Anterior cingulate cortex (tissue), 58 donors: ENCODE measurements around the gene RTN1.

ENCODE experiments used
- DNase-seq, 58 donors: peaks; one replicate each; lab custom pipeline; 2025; lab: John Stamatoyannopoulos, UW

Gene RTN1

GRCh38 chr14:59634617-59635016 is 236.0 kb downstream of the RTN1 start:
- DNase-seq = no peak

DNA sequence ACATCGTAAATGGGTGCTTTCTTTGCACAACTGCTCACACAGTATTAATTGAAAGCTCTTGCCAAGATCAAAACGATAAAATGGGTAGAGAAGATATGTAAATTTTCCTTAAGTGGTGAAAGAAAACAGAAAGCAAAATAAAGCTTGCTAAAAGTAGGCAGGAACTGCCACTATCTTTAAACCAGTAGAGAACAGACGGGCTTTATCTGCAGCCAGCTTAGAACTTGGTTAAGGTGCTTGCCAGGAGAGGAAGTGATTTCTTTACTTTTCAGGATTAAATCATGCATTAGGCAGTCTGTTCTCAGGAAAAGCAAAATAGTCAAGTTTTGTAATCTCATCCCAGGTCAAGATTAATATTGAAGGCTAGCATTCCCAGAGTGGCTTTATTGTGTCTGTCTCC is 237.1 kb downstream of the RTN1 start:
- DNase-seq = peak in 2 of 58 donors; percentile 10 to 30

GRCh38 chr14:59632381-59632780 is 238.2 kb downstream of the RTN1 start:
- peak in 4 of 58 donors; percentile 1 to 13 (median 7) for DNase-seq

DNA sequence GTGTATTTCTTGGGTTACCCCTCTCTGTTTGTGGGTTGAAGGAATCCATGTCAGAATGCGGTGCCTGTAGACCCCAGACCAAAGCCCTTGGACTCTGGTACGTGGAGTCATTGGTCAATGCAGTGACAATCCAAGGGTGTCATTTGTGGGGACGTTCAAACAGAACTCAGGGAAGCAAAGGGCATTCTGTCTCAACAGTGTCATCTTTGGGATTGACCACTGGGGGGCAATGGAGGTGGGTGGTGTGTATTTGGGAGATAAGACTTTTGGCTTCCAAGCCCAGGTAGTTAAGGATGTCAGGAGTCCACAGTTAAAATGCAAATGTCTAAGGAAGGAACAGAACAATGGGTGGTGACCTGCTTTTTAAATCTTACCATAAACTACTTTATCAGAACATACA is 239.3 kb downstream of the RTN1 start:
- no peak for DNase-seq

GRCh38 chr14:59630288-59630963 is 240.2 kb downstream of the RTN1 start:
- peak in 51 of 58 donors; percentile 8 to 83 (median 48) for DNase-seq

- DNase-seq = no peak
Measured at GRCh38 chr14:59629444-59630287, 240.9 kb downstream of the RTN1 start.

DNA sequence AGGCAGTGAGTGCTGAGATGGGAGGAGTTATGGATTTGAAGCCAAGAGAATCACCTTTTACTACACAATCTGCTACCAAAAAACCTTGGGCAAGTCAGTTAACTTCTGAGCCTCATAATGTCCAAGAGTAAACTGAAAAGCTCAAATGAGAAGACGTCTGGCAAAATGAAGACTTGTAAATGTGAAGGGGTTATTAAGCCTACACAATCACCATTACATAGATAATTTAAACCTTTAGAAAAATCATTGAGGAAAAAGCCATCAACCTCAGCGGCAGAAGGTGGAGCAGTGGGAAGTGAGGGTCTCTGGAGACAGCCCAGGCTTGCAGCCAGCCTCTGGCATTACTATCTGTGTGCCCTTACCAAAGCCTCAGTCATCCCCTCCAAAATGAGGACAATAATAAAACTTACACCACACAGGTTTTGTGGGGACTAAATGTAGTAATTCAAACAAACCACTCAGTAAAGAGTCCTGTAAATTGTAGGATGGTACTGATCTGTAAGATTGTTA is 243.5 kb downstream of the RTN1 start:
- DNase-seq = no peak

DNA sequence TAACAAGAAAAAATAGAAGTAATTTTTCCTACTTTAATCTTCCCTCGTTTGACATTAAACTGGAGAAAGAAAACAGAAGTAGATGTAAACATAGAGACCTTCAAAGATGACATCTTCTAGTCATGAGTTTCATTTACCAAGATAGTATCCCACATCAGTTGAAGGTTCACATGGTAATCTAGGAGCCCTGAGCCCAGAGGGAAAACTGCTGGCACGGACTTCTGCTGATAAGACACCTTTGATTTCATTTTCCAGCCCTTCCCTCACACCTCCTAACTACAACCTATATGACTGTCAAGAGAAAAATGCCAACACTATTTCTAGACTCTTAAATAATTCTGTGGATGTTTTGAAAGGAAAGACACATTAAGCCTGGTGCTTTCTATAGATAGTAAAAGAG is 247.9 kb downstream of the RTN1 start:
- DNase-seq = no peak

GRCh38 chr14:59619061-59619460 is 251.5 kb downstream of the RTN1 start:
- no peak for DNase-seq

- DNase-seq = no peak
Measured at GRCh38 chr14:59601056-59601455, 269.5 kb downstream of the RTN1 start.

GRCh38 chr14:59600211-59600945 is 270.2 kb downstream of the RTN1 start:
- no peak for DNase-seq

DNA sequence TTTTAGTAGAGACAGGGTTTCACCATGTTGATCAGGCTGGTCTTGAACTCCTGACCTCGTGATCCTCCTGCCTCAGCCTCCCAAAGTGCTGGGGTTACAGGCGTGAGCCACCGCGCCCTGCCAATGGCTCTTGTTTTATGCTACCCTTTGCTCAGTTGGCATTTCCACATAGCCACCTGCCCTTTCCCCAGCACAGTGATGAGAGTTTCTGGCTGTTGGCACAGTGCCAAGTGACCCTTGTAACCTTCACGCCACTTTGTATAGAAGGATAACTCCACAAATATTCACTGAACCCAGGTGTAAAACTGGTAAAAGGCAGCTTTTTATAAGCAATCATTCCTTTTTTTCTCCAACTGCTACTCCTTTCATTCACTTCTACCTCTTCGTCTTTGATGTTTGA is 275.5 kb downstream of the RTN1 start:
- DNase-seq = no peak

- no peak for DNase-seq
Measured at GRCh38 chr14:59591641-59592370, 278.8 kb downstream of the RTN1 start.

DNA sequence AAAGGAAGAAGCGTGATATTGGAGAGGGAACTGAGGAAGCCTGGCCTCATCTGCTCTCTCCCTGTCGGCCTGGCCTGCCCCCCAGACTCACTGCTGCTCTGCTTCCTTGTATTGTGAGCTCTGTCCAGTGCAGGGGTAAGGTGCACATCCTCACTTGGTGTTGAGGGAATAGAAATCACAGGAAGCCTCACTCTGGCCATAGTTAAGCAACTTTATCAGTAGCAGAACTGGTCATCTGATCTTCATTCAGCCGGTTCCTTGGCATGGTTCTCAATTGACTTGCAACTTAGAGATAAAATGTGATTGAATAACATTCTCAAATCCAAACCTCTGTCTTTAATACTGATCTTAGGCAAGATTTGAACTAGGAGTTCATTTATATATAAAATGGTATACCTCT is 282.5 kb downstream of the RTN1 start:
- no peak for DNase-seq

DNA sequence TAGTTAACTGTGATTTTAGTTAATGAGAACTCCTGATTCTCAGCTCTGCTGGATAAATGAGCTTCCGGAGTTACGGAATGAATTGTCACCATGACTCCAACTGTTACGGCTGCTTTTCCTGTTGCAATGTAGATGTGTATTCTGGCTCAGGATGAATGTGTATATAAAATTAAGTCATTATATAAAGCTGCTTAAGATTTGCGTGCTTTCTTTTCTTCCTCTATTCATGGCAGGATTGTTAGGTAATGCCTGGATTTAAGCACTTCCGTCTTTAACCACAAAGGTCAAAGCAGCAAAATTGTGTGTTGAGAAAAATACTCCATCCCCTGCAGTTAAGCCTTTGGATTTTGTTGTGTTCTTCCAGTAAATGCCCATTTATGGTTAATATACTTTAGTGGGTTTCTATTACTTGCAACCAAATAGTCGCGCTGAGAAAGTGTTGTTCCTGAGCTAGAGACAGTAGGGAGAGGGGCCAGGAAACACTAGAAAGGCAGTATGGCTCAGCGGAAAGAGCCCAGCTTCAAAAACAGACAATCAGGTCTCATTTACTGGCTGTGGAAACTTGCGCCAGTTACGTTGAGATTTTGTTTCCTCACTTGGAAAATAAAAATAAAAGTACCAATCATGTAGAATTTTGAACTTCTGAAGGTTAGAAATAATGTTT is 284.6 kb downstream of the RTN1 start:
- DNase-seq = no peak

- no peak for DNase-seq
Measured at GRCh38 chr14:59583755-59584154, 286.8 kb downstream of the RTN1 start.

DNA sequence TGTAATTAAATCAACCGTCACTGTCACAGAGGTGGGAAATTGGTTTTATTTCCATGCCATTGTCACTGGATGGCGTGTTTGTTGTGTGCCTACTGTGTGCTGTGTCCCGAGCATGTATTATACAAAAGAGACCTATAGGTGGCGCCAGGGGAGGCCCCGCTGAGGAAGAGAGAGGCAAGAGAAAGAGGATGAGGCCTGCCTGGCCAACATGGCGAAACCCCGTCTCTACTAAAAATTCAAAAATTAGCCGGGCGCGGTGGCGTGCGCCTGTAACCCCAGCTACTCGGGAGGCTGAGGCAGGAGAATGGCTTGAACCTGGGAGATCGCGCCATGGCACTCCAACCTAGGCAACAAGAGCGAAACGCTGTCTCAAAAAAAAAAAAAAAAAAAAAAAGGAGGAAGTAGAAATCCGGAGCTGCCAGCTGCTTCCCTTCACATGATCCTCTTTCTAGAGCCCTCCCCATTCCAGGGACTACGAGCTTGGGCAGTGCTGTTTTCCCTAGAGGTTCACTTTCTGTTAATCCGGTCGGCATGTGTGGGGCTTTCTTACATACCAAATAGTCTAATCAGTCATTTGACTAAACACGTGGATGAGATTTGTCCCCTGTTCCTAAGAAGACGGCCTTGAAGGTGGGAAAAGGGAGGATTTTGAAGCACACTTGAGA is 287.6 kb downstream of the RTN1 start:
- DNase-seq = no peak

GRCh38 chr14:59582161-59582560 is 288.4 kb downstream of the RTN1 start:
- peak in 2 of 58 donors; percentile 15 to 41 for DNase-seq

DNA sequence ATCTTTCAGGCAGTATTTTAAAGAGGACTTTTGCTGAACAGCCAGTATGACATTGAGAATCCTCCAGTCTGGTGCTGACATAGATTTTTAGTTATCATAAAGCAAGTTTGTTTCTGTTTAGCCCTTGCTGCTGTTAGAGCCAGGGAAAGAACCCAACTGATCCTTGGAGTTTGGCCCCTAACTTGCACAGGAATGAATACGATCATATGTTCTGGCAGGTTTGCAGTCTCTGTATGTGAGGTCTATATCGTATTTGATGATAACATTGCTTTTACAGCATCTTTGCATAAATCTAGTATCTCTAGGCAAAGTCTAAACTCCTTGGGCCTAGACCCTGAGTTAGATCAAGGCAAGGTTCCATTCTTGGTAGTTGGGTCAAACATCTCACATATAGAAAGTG is 289.7 kb downstream of the RTN1 start:
- no peak for DNase-seq
